HG03457 (cell line): ENCODE data around the gene SLC22A5.
"Not testable (repeated sequence)": the region's sequence is repeated elsewhere in the genome, so short reads cannot be mapped to it uniquely, and the experiment has no call there.

Experiments
- ATAC-seq: cut with Tn5 transposase; IDR thresholded peaks from one replicate; pipeline ENCODE4 v1.9.1; 2021; ENCODE audit warnings: moderate number of reproducible peaks; ENCODE audit not compliant: unreplicated experiment

Gene SLC22A5

DNA sequence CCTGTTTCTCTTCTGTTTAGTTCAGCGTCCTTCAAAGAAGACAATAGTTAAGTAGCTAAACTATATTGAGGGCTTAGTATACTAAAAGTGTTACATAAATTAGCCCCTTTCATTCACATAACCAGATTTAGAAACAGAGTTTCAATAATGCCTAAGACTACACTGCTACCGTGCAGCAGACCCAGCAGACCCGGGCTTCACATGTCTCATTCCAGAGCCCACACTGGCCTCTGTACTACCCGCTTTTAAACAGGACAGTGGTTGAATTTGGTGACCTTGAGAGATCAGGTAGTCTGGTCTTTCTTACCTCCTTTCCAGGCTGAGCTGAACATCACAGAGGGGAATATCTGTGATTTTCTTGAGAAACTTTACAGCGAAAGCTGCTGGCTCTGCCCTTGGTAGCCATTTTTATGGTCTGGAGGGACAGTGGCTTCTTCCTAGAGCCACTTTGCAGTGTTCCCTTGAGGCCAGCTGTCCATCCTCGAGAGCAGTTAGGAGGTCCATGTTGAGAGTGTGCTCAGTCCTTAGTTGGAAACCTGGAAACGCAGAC lies 56.5 kb downstream of the SLC22A5 start:
- ATAC-seq: no peak

GRCh38 chr5:132426525-132427138 lies 57.1 kb downstream of the SLC22A5 start:
- ATAC-seq: peak; percentile 41

DNA sequence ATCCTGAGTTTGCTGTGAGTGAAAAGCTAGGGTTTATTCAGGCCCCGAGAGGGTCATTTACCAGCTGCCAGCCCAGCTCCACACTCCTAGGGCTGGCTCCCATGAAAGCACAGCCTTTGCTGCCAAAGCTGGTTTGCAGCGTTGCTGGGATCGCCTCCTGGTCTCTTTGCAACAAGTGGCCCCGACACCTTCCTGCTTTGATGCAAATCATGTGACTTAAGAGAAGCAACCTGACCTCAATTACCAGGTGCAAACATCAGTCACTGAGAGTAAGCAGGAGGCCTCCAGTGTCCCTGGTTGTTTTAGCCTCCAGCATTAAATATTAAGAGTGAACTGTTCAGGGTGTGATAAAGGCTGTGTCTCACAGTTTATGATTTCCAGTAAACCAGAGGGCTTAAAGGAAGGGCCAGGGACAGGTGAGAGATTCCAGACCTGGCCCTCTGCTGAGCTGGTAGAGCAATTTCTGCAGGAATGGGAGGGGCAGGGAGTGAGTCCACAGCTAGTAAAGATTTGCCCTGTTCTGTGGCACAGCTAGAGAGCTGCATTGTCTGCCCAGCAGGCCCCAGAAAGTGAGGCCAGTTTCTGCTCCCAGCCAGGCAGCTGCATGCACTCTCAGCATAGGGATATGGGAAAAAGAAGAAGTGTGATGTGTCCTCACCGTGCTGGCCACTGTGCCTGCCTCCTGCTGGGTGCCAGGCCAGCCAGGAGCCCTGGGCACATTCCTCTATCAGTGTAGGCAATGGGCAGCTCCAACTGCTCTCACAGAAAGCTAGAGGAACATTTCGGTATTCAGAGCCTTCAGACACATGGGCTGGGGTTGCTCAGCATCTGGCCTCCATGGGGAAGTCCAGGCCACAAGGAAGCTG lies 58.0 kb downstream of the SLC22A5 start:
- no peak for ATAC-seq

DNA sequence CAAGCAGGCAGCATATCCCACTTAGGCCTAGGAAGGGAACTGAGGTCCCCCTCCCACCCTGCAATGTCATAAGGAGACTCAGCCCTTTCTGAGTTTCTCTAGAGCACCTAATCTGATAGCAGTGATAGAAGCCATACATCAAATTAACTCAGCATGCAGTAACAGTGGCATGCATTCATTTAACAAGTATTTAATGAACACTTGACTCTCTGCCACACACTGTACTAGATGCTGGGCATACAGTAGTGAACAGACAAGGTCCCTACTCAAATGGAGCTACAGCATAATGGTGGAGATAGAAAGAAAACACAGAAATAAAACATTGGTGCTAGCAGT lies 58.6 kb downstream of the SLC22A5 start:
- no peak for ATAC-seq

- no peak for ATAC-seq
Measured at GRCh38 chr5:132428484-132429462, 59.3 kb downstream of the SLC22A5 start.

GRCh38 chr5:132429463-132430440 lies 60.2 kb downstream of the SLC22A5 start:
- no peak for ATAC-seq

- ATAC-seq: no peak
Measured at GRCh38 chr5:132430746-132431145, 61.2 kb downstream of the SLC22A5 start.

DNA sequence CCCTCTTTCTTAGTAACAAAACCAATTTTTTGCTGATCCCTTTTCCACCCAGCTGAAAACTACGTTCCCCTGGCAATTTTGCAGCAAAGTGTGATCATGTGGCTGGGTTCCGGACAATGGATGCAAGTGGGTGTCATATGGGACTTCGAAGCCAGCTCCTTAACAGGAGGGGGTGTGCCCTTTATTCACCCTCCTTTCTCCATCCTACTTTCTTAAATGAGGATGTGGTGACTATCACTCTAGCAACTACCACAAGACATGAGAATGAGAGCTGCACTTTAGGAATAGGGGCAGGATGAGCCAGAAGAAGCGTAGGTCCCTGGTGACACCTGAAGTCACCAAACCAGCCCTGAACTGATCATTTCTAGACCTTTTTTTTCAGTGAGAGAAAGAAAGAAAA lies 62.1 kb downstream of the SLC22A5 start:
- ATAC-seq: no peak

- no peak for ATAC-seq
Measured at GRCh38 chr5:132433141-132433540, 63.6 kb downstream of the SLC22A5 start.

- no peak for ATAC-seq
Measured at GRCh38 chr5:132434416-132435286, 65.1 kb downstream of the SLC22A5 start.

DNA sequence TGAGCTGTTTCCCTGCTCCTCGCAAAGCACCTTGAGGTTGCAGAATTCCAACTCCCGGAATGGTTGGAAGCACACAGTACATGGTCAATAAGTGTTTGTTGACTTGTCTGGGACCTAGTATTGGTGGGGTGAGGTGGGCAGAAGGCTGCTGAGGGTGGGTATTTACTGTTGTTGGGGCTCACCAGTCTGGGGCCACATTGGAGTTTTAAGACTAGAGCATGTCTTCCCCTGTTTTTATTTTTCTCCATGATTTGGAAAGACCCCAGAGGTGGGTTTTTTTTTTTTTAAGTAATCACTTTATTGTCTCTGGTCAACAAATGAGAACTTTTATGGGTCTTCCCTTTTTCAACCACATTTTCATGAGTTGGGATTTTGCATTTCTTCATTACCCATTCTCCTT lies 65.9 kb downstream of the SLC22A5 start:
- ATAC-seq: no peak

DNA sequence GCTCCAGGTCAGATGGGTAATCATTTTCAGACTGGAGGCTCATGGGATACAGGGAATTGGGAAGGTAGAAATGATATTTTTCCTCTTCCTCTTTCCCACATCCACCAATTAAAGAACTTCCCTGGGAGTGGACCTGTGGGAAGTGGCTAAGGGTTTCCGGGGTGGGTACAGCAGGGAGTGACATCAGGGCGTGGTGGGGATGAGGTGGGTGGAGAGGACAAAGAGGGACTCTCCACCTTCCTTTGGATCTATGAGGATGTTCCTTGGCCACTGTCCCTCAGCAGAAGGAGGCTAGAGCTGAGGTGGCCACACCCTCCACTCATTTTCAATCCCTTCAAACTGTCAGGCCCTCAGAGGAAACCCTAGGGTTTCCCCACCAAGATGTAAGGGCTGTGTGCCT lies 66.4 kb downstream of the SLC22A5 start:
- no peak for ATAC-seq

DNA sequence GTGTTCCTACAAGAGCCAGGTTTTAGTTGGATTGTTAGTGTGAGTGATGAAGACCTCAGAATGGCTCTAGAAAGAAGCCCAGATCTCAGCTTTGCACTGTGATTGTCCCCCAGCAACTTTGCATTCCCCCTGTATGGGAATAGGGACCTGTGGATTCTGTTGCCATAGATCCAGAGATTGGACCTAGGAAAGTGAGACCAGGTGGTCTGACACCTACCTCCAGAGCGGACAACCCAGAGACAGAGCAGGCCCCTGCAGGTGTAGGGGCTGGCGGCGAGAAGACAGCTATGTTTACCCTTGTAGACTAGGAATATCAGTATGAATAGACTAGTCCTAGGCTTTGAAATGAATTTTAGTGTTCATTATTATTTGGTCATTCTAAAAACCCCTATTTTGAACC lies 67.4 kb downstream of the SLC22A5 start:
- no peak for ATAC-seq

DNA sequence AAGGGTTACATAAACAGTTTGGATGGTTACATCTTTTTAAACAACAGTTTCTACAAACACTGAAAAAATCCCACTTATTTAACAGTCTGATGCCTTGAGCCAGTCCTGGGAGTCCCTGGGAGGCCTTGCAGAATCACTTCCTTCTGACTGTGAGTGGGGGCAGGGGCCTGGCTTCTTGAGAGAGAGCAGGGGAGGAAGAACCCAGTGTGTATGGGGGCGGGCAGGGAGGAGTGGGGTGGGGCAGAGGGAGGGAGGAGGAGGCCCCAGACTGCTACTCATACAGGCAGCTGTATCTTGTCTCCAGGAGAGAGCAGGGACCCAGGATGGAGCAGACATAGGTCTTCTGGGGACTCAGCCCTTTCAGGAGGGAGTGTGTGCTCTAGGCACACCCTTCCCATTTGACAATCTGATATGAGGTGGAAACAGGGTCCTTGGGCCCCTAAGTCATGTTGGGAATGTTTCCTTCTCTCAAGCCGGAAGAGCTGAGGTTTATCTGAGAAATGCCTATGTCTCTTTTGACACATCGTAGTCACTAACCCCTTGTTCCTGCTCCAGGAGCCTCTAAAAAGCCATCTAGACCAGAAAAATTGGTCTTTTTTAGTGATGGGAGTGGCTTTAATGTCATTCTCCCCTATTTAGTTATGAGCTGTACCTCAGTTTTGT lies 68.2 kb downstream of the SLC22A5 start:
- peak; percentile 68 for ATAC-seq

DNA sequence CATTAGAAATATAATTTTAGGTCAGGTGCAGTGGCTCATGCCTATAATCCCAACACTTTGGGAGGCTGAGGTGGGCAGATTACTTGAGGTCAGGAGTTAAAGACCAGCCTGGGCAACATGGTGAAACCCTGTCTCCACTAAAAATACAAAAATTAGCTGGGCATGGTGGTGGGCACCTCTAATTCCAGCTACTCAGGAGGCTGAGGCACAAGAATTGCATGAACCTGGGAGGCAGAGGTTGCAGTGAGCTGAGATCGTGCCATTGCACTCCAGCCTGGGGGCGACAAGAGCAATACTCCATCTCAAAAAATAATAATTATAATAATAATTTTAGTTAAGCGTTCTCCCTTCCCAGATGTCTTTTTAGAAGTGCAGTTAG lies 68.7 kb downstream of the SLC22A5 start:
- ATAC-seq: not testable (repeated sequence)

DNA sequence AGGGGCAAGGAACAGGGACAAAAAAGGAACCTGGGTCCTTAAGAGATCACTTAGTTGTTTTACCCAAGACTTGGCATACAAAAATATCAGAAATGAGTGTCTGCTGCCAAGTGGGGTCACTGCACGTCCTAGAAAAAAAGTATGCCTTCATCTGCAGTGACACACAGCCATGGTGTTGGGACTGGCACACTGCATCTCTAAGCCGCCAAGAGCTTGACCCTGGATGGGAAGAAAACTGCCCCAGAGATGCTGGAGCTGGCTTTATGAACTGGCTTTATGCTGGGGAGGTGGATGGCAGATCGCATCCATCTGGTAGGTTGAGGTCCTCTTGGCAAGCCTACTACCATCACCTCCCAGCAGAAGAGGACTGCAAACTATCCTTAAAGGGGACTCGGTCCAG lies 69.4 kb downstream of the SLC22A5 start:
- ATAC-seq: no peak

DNA sequence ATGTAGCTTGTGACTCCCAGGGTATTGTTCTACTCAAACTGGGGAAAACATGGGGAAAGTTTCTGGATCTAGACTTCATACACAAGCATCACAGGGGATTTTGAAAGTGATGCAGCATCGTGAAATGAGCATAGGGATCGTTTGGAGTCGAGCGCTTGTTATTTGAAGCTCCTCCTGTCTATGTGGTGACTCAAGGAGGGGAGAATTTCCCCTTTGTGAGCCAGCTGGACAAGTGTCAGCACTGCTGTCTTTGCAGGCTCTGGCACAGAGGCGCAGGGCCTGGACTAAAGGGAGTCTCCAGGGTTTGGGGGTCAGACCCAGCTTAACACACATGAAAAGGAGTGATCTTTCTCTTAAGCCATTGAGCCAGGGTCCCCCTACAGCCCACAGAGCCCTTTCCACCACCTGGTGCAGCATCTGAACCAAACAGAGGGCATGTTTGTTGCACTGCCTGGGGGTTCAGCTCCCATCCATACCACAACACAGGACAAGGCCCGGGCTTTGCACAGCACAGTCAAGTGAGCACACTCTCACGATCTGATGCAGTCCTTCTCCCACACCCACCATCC lies 70.1 kb downstream of the SLC22A5 start:
- no peak for ATAC-seq

DNA sequence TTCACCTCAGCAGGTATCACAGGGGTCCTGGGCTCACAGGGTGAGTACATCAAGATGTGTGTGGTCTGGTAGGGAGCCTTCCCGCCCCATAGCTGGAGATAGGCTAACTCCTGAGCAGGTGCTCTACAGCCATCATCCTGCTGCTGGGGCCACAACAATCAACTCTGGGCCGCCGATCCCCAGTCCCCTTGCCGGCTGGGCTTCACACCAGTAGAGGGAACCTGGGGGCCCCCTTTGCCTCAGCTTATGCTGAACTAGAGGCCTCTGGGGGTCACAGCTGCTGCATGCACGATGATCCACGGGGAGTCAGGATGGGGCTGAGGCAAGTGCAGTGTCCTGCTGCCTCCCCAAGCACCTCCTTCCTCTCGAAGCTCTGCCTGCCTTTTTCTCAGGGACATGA lies 74.6 kb downstream of the SLC22A5 start:
- ATAC-seq: no peak
